K562 (cell line): ENCODE results near the gene SEC16A. TPM values are rescaled to one million over a fixed set of nuclear protein-coding genes. Genes with fewer than 3 reads are reported as not detected.

ENCODE experiments used
- ARID4B ChIP-seq: sonication (generic); formaldehyde crosslinking; IDR thresholded peaks from 2 replicates; pipeline ENCODE4 v1.8.0; 2022; ENCODE audit warnings: mild to moderate bottlenecking, missing genetic modification reagents
- EWSR1 ChIP-seq: fragments of 450-650 bp; IDR thresholded peaks from 2 replicates; pipeline ENCODE4 v1.6.1; 2018; ENCODE audit warnings: borderline replicate concordance, mild to moderate bottlenecking, low read depth, moderate library complexity; ENCODE audit not compliant: partially characterized antibody
- KLF6 ChIP-seq: fragments of 250-450 bp; sonication (Bioruptor Pico); IDR thresholded peaks from 2 replicates; pipeline ENCODE4 v1.4.0; 2020; ENCODE audit warnings: mild to moderate bottlenecking, moderate library complexity, borderline replicate concordance
- PHF20 ChIP-seq: fragments of 450-650 bp; IDR thresholded peaks from 2 replicates; pipeline ENCODE4 v1.6.1; 2018; ENCODE audit not compliant: partially characterized antibody
- RHOXF2B ChIP-seq: fragments of 250-450 bp; sonication (Bioruptor Pico); conservative IDR thresholded peaks from 2 replicates; pipeline ENCODE4 v1.5.1; 2021
- SP1 ChIP-seq: sonication (generic); formaldehyde crosslinking; IDR thresholded peaks from 2 replicates; pipeline ENCODE4 v1.8.1; 2022; ENCODE audit warnings: mild to moderate bottlenecking, missing genetic modification reagents
- SRSF3 ChIP-seq: fragments of 200-400 bp; formaldehyde crosslinking; IDR thresholded peaks from 2 replicates; pipeline ENCODE4 v1.6.1; 2016; ENCODE audit warnings: mild to moderate bottlenecking, low read length, moderate library complexity; ENCODE audit not compliant: insufficient read depth
- SUPT5H ChIP-seq: fragments of 450-650 bp; IDR thresholded peaks from 2 replicates; pipeline ENCODE4 v1.6.1; 2016
- TCF7L2 ChIP-seq: fragments of 150-350 bp; IDR thresholded peaks from 2 replicates; pipeline ENCODE4 v1.6.1; 2016; ENCODE audit warnings: low read depth, mild to moderate bottlenecking, low read length, moderate library complexity
- TOE1 ChIP-seq, 2 experiments: fragments of 450-650 bp in 1 of 2; sonication (generic) in 1 of 2; formaldehyde crosslinking in 1 of 2; IDR thresholded peaks; 2 replicates each; pipeline versions ENCODE4 v1.7.1 to v1.8.0; 2016 to 2022; ENCODE audit warnings: borderline replicate concordance in 2 of 2, mild to moderate bottlenecking in 2 of 2, antibody characterized with exemption in 1 of 2, inconsistent platforms in 1 of 2, low read depth in 1 of 2, missing genetic modification reagents in 1 of 2, moderate library complexity in 1 of 2
- ZNF444 ChIP-seq: fragments of 250-450 bp; sonication (Bioruptor Pico); IDR thresholded peaks from 2 replicates; pipeline ENCODE4 v1.4.0; 2020; ENCODE audit warnings: mild to moderate bottlenecking, moderate library complexity
- polyA plus RNA-seq, 8 experiments: library from polyadenylated mRNA; depleted of rRNA in 4 of 8; stranded (reverse) in 5 of 8; unstranded in 3 of 8; fragments of >200 nt; fragmentation: Nextera tagmentation in 2 of 8; fragmentation: Illumina TruSeq in 1 of 8; extraction: Ambion mirVana in 2 of 8; extraction: Trizol in 1 of 8; gene quantifications; 2 replicates each; pipeline versions ENCODE4 v1.2.1 to v1.2.3, GENCODE V29; 2011 to 2014; ENCODE audit warnings: inconsistent platforms in 1 of 8, missing spikeins in 1 of 8
- total RNA-seq, 7 experiments: library from RNA; depleted of rRNA in 6 of 7; stranded (reverse); fragments of >200 nt in 6 of 7; fragmentation: Illumina TruSeq in 2 of 7; extraction: Trizol in 2 of 7; gene quantifications; 2 replicates each; pipeline versions ENCODE4 v1.2.1 to v1.2.3, GENCODE V29; 2011 to 2021; ENCODE audit warnings: low replicate concordance in 1 of 7
- TF ChIP-seq, protein P1 (sequence below): fragments of 450-650 bp; IDR thresholded peaks from 2 replicates; pipeline ENCODE4 v1.7.1; 2018; ENCODE audit warnings: mild to moderate bottlenecking, low read depth; ENCODE audit not compliant: partially characterized antibody

Gene SEC16A
- total and polyA plus RNA-seq, 9 of the 15 experiments (the other 6 are each of a cell fraction or from before 2014, with no cell fraction given): 8.3 to 62.8 (median 14.0) TPM

- TF ChIP-seq TOE1 (IDR thresholded peaks at IDR 0.05; ENCODE audit: borderline replicate concordance) (0 out of 2 replicates have a peak, but pooled peaks have one; percentile 14), TOE1 (CRISPR knock-in tag; IDR thresholded peaks at IDR 0.05; ENCODE audit: borderline replicate concordance, low read depth) (no peak), TCF7L2 (no peak), ZNF444 (CRISPR knock-in tag) (no peak), EWSR1 (no peak), ARID4B (0 out of 2 replicates have a peak, but pooled peaks have one; percentile 31), KLF6 (CRISPR knock-in tag) (no peak), RHOXF2B (CRISPR knock-in tag) (no peak), SRSF3 (no peak), SUPT5H (peak; percentile 30; the same call in 1 of the 2 replicates), PHF20 (no peak), SP1 (CRISPR knock-in tag) (peak; percentile 37; the same call in 1 of the 2 replicates)
- TF ChIP-seq, protein P1, sequence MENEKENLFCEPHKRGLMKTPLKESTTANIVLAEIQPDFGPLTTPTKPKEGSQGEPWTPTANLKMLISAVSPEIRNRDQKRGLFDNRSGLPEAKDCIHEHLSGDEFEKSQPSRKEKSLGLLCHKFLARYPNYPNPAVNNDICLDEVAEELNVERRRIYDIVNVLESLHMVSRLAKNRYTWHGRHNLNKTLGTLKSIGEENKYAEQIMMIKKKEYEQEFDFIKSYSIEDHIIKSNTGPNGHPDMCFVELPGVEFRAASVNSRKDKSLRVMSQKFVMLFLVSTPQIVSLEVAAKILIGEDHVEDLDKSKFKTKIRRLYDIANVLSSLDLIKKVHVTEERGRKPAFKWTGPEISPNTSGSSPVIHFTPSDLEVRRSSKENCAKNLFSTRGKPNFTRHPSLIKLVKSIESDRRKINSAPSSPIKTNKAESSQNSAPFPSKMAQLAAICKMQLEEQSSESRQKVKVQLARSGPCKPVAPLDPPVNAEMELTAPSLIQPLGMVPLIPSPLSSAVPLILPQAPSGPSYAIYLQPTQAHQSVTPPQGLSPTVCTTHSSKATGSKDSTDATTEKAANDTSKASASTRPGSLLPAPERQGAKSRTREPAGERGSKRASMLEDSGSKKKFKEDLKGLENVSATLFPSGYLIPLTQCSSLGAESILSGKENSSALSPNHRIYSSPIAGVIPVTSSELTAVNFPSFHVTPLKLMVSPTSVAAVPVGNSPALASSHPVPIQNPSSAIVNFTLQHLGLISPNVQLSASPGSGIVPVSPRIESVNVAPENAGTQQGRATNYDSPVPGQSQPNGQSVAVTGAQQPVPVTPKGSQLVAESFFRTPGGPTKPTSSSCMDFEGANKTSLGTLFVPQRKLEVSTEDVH: peak; percentile 27
Observed at GRCh38 chr9:136511670-136512592, 29.1 kb upstream of the SEC16A start (continued).
